Sigmoid colon (tissue), 4 donors: ENCODE data around the gene DSCAML1.
A peak's percentile ranks its signal among the peaks of the same experiment; 100 is the strongest.

Source experiments
- CTCF ChIP-seq, 4 experiments: fragments of 450-650 bp in 3 of 4; fragments of 200-600 bp in 1 of 4; IDR thresholded peaks; one replicate each; pipeline ENCODE4 v1.5.1; 2016 to 2019; ENCODE audit warnings: antibody characterized with exemption in 4 of 4, mild to moderate bottlenecking in 3 of 4, moderate library complexity in 2 of 4
- EP300 ChIP-seq, 4 donors: sonication (generic); formaldehyde crosslinking; IDR thresholded peaks; one replicate each; pipeline ENCODE4 v1.6.1; 2017; ENCODE audit warnings: antibody characterized with exemption in 4 of 4
- POLR2A ChIP-seq, 2 donors: fragments of 450-650 bp; IDR thresholded peaks; one replicate each; pipeline ENCODE4 v1.6.1; 2016; ENCODE audit warnings: antibody characterized with exemption in 2 of 2, mild to moderate bottlenecking in 2 of 2, moderate library complexity in 2 of 2
- POLR2AphosphoS5 ChIP-seq, 4 donors: sonication (generic); formaldehyde crosslinking; IDR thresholded peaks; one replicate each; pipeline ENCODE4 v1.6.1; 2017; ENCODE audit warnings: antibody characterized with exemption in 4 of 4

GRCh38 chr11:117807482-117808327, 10.7 kb upstream of the DSCAML1 start:
- TF ChIP-seq CTCF (IDR thresholded peaks at IDR 0.05) (peak; percentile 72 to 92 (median 88)), EP300 (IDR thresholded peaks at IDR 0.05) (no peak), POLR2A (IDR thresholded peaks at IDR 0.05) (no peak), POLR2AphosphoS5 (IDR thresholded peaks at IDR 0.05) (no peak)
